GM19467 (cell line): ENCODE data around the gene PSD4.
A peak's percentile ranks its signal among the peaks of the same experiment; 100 is the strongest.

Source experiments
- ATAC-seq: cut with Tn5 transposase; IDR thresholded peaks from one replicate; pipeline ENCODE4 v1.9.1; 2021; ENCODE audit warnings: mild to moderate bottlenecking, moderate library complexity; ENCODE audit not compliant: unreplicated experiment

The PSD4 gene

GRCh38 chr2:113235347-113236226 lies 61.8 kb downstream of the PSD4 start:
- peak; percentile 89 for ATAC-seq

- no peak for ATAC-seq
These were observed 62.8 kb downstream of the PSD4 start for GRCh38 chr2:113236367-113237159.

GRCh38 chr2:113237604-113238160 lies 63.9 kb downstream of the PSD4 start:
- ATAC-seq: no peak

- ATAC-seq: no peak
These were observed 65.4 kb downstream of the PSD4 start for GRCh38 chr2:113238871-113239839.

GRCh38 chr2:113240150-113240914 lies 66.6 kb downstream of the PSD4 start:
- no peak for ATAC-seq

GRCh38 chr2:113240915-113241911 lies 67.4 kb downstream of the PSD4 start:
- no peak for ATAC-seq

- no peak for ATAC-seq
These were observed 68.6 kb downstream of the PSD4 start for GRCh38 chr2:113242327-113242726.

GRCh38 chr2:113245276-113245711 lies 71.5 kb downstream of the PSD4 start:
- no peak for ATAC-seq

- ATAC-seq: no peak
These were observed 72.8 kb downstream of the PSD4 start for GRCh38 chr2:113246606-113247005.

- no peak for ATAC-seq
These were observed 75.4 kb downstream of the PSD4 start for GRCh38 chr2:113248997-113249770.

GRCh38 chr2:113251118-113251517 lies 77.3 kb downstream of the PSD4 start:
- no peak for ATAC-seq

- ATAC-seq: no peak
These were observed 78.3 kb downstream of the PSD4 start for GRCh38 chr2:113252047-113252590.

GRCh38 chr2:113253453-113253852 lies 79.7 kb downstream of the PSD4 start:
- ATAC-seq: no peak

- ATAC-seq: no peak
These were observed 81.6 kb downstream of the PSD4 start for GRCh38 chr2:113255140-113256070.

GRCh38 chr2:113257516-113258264 lies 83.9 kb downstream of the PSD4 start:
- no peak for ATAC-seq
